GM21723 (cell line): ENCODE measurements around the gene LDHD.
A peak's percentile ranks its signal among the peaks of the same experiment; 100 is the strongest.
"Not testable (repeated sequence)": the region's sequence is repeated elsewhere in the genome, so short reads cannot be mapped to it uniquely, and the experiment has no call there.

Experiments
- ATAC-seq: cut with Tn5 transposase; IDR thresholded peaks from one replicate; pipeline ENCODE4 v1.9.1; 2021; ENCODE audit warnings: mild to moderate bottlenecking, moderate library complexity; ENCODE audit not compliant: unreplicated experiment

Gene LDHD

DNA sequence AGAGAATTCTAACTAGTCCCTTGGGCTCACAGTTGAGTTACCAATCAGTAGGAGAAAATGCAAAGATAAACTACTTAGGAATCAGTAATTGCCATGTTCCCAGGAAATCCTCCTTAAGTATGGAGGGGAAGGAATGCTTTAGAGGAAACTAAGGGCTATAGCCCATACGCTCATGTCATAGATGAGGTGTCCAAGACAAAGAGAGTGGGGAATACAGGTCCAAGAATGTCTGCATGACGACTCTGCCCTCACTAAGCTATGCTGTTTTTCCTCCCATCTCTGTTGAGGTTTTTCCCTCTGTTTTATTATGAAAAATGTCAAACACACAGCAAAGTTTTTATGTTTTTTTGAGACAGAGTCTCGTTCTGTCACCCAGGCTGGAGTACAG is 16.0 kb downstream of the LDHD start:
- no peak for ATAC-seq

DNA sequence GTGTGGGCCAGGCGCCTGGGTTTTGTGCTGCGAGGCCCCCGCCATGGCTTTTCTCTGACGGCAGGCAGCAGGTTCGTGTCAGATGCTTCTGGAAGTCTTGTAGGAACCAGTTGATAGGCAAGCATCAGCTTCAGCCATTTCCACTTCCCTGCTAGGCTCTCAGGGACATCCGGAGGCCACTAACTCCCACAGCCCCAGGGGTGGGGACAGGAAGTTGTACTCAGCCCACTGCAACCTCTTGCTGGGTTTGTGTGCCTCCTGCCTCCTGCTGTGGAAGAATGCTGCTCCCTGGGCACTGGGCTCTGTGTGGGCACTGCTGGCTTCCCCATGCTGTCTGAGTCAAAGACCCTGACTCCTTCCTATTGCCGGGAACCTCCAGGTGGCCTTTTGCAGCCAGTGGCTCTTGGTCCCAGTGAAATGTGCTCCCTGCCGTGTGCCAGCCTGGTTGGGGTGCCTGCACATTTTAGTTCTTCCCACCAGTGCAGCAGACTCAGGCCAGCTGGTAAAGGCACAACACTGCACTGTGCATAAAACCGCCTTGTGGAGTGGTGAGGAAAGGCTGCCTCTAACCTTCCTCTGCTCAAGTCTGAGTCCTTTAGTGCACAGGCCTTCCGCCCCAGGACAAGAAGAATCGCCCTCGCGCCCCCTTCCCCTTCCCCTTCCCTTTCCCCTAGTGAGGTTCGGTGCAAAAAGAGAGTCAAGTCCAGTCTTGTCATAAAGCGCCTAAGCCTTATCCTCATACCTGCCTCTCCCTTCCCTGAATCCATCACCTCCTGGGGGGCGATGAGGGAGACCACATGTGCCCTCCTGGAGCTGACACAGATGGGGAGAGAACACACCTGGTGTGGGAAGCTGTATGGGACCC is 16.6 kb downstream of the LDHD start:
- peak; percentile 62 for ATAC-seq

DNA sequence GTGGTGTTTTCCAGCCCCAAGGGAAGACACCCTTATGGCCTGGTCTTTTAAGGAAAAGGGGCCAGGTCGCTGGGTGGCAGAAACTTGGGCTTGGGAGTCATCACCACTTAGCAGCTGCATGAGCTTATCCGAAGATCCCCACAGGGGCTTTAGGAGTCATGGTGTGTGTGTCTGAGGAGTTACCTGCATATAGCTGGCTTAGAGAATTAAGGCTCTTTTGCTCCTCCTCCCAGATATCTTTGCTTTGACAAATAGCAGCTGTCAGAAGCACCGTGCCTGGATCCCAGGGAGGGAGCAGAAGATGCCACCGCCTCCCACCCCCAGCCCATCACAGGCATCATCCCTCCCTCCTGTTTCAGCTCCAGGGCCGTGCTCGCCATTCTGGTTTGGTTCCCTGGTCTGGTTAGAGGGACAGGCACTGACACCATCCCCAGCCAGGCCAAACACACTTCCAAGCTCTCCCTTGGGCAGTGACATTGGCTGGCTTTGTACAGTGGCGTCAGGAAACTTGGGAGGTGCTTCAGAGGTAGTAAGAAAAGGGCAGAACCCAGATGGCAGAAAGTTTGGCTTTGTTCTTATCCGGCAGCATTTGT is 17.4 kb downstream of the LDHD start:
- no peak for ATAC-seq

DNA sequence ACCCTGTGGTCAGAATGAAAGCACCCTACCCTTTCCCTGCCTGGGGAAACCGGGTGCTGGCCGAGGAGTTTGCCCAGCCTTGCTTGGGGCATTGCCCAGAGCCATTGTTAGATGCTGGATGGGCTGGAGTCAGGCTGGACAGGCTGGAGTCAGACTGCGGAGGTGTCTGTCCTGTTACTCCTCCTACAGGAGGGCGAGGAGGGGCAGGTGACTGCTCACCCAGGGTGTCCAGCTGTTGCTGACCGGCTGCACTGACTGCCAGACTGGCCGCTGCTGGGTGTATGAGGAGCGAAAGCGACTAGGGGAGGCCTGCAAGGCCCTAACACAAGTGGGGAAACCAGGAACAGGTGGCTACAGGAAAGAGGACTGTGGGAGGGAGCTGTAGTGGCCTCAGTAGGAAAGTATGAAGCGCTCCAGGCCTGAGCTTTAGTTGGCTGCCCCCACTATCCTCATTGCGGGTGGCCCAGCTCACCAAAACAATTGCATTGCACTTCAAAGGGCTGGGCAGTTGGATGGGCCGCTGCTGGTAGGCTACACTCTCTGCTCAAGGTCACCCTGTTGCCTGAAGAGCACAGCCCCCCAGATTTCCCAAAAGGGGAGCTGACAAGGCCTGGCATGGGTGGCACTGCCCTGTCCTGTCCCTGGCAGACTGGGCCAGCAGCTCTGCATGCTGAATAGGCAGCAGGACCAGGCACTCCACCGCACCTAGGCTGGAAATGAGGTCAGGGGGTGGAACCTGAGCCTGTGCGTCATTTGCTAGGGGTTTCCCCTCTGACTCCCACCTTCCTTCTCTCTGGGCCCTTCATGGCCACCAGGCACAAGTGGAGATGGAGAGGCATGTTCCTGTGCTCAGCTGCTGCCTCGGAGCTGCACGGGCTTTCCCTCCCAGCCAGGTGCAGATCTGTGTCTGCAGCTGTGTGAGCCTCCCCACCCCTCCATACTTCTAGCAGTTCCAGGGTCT is 18.4 kb downstream of the LDHD start:
- ATAC-seq: no peak

DNA sequence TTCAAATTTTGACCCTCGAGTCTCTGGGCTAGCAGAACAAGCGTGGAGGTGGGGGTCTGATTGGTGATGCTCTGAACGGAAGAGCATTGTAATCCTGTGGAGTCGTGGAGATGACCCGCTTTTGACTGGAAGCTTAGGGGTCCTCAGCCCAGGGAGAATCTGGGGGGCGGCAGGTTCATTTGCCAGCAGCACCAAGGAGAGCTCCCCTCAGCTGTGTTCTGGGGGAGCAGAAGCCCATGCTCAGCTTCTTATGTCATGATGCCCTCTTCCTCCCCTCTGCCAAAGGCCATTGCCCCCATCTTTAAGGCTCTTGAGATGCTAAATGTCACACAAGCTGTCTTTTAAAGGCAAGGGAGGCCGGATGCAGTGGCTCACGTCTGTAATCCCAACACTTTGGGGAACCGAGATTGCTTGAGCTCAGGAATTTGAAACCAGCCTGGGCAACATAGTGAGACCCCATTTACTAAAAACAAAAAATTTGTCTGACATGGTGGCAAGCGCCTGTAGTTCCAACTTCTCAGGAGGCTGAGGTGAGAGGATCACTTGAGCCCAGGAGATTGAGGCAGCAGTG is 19.3 kb downstream of the LDHD start:
- no peak for ATAC-seq

DNA sequence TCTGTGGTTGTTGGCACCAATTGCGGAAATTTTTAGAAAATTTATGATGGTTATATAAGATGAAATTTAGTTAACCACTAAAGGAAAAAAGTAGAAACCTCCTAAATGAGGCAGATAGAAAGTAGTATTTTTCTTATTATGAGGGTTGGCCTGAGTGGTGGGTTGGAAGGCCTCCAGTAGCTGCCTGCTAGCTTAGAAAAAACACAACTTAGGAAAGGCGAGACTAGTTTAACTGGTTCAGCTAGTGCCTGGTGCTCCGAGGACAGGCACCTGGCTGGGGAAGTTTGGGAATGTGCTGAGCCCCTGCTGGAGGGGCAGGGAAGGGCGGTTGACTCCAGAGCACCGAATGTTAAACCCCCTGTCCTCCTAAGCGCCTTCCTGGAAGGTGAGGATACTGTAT is 19.9 kb downstream of the LDHD start:
- ATAC-seq: no peak

DNA sequence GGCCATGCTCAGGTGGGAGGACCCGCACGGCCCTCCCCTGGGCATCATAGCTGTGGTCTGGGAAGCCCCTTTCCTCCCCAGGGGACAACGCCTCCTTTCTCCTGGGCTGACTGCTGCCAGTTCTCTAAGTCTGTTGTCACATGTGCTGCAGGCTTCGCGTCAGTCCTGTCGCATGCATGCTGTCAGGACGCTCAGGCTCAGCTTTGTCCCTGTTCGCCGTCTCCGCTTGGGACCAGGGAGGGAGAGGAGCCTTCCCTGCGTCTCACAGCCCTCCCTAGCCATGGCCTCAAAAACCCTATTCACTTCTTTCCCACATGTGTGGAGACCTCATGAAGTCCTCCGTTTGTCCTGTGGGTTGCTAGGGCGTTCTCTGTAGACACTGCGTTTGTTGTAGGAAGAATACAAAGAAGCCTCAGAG is 21.4 kb downstream of the LDHD start:
- no peak for ATAC-seq

DNA sequence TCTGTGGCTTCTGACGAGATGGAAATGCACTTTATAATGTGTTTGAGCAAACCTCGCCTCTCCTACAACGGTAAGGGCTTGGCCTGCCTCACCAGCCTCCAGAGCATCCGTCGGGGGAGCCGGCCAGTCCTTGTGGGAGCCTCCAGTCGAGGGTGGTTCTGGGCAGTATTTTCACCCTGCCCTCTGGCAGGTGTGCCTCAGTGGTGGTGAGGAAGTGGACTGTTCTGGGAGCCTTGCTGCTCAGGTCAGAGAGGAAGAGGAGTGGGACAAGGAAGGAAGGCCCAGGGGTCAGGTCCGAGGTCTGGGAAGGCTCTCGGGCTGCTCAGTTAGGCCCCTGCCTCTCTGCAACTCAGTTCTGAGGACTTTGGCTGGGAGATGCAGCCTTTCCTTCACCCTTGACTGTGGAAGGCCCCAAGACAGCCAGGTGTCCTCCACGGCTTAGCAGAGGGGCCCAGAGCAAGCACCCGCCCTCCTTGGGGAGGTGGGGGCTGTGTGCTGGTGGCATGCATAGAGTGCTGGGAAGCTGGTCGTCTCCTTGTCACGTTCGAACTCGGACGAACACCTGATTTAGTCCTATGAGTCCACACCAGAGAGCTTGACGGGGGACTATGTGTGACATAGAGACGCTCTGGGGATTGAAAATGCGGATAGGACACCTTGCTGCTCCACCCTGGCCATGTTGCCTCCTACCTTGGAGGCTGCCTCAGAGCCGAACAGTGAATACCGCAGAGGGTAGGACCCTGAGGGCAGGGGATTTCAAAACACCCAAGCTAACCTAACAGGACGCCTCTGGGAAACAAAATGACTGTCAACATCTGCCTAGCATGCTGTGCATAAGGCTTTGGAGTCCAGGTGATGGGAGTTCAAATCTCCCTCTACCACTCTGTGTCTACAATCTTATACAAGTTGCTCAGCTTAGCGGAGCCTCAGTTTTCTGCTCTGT is 22.7 kb downstream of the LDHD start:
- no peak for ATAC-seq

DNA sequence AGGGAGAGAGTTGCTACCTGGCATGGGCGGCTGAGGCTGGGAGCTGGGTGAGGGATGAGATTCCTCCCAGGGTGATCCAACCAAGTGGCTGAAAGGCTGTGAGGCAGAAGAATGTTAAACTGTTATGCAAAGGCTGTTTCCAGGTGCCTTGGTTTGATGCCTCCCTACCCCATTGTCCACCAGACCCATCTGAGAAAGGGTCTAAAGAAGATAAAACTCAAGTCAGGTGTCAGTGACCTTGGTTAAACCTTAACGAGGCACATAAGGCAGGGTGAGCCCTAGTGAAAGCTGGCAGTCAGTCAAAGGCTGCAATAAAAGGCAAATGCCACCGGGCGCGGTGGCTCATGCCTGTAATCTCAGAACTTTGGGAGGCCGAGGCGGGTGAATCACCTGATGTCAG is 23.8 kb downstream of the LDHD start:
- ATAC-seq: no peak

DNA sequence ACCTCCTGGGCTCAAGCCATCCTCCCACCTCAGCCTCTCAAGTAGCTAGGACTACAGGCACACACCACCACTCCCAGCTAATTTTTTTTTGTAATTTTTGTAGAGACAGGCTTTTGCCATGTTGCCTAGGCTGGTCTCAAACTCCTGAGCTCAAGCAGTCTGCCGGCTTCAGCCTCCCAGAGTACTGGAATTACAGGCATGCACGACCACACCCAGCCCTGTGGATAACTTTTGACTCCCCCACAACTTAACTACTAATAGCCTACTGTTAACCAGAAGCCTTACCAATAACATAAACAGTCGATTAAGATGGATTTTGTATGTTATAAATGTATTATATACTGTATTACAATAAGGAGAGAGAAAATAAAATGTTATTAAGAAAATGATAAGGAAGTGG is 25.0 kb downstream of the LDHD start:
- ATAC-seq: not testable (repeated sequence)

DNA sequence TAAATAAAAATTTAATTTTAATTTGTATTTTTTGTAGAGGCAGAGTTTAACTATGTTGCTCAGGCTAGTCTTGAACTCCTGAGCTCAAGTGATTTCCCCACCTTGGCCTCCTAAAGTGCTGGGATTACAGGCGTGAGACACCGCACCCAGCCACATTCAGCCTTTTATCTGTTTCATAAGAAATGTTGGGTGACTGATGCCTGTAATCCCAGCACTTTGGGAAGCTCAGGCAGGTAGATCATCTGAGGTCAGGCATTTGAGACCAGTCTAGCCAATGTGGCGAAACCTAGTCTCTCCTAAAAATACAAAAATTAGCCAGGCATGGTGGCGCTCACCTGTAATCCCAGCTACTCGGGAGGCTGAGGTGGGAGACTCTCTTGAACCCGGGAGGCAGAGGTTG is 25.7 kb downstream of the LDHD start:
- ATAC-seq: not testable (repeated sequence)

DNA sequence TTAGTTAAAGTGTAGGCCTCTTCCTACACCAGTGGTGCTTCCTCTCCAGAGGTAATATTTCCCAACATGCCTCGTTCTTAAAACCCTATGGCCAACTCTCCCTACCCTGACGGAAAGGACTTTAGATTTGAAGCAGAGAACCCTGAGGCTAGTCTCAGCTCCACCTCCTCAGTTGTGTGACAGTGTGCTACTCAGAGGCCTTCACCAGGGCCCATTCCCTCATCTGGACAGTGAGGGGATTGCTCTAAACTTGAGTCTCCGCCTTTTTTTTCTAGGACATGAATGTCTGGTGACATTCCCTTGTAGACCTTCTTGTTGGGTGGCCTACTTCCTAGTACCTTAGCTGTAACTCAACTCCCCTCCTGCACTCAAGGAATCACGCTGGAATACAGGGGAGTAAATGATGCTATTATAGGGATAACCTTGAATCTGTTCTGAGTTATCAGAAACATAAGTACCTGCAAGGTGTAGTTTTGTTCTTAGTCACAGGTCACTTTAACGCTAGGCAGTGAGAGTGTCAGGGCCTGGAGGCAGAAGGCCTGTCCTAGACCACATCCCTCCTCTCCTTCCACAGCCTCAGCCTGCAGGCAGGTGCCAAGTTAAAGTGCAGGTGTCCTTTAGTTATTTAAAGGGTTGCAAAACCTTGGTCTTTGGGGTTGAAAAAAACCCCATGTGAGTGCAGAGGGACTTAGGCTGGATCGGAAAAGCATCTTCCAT is 26.9 kb downstream of the LDHD start:
- no peak for ATAC-seq

DNA sequence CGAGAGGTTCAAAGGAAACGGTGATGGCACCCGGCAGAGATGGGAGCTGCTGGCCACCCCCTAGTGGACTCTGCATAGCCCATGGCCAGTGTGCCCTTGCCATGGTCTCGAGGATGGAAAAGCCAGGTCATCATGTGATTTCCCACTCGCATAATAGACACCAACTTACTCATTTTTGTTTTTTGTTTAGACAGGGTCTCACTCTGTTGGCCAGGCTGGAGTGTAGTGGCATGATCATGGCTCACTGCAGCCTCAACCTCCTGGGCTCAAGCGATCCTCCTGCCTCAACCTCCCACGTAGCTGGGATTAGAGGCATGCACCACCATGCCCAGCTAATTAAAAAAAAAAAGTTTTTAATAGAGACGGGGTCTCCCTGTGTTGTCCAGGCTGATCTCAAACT is 27.6 kb downstream of the LDHD start:
- ATAC-seq: no peak

DNA sequence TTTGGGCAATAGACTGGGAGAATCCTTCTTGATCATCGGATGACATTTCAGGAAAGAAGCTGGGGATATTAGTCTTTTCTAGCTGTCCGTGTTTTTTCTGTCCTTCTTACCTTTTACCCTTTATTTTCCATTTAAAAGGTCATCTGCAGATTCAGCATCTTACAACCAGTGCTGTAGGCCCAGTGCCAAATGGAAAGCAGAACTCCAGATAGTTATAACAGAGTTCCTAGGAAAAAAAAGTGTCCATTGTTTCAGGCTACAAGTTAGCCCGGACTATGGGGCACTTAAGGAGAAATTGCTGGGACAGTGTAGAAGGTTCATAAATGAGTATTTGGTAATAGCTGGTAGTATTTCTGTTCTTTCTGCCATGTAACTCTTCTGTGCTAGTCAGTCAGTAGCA is 28.4 kb downstream of the LDHD start:
- no peak for ATAC-seq

DNA sequence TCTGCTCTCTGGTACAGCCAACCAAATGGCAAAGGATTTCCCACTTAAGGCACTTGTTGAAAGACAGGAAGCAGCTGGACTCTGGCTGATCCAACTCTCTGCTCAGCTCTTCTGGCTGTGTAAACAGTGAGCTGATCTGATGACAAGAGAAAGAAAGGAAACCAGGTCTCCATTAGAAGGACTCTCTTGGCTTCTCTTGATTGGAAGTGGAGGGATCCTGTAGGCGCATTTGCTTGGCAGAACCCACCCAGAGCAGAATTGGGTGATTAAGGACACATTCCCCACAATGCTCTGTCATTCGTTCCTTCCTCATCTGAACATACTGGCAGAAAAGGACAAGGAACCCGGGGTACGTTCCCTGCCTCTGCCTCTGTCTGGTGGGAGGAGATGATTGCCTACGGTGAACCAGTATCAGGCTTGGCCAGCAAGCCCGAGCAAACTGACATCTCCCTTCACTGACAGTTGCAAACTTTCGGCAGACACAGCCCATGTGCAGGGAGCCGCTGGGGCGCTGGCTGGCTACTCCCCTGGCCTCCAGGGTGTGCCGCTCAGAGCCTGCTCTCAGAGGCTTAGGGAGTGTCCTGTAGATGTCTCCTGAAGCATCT is 29.1 kb downstream of the LDHD start:
- ATAC-seq: no peak

DNA sequence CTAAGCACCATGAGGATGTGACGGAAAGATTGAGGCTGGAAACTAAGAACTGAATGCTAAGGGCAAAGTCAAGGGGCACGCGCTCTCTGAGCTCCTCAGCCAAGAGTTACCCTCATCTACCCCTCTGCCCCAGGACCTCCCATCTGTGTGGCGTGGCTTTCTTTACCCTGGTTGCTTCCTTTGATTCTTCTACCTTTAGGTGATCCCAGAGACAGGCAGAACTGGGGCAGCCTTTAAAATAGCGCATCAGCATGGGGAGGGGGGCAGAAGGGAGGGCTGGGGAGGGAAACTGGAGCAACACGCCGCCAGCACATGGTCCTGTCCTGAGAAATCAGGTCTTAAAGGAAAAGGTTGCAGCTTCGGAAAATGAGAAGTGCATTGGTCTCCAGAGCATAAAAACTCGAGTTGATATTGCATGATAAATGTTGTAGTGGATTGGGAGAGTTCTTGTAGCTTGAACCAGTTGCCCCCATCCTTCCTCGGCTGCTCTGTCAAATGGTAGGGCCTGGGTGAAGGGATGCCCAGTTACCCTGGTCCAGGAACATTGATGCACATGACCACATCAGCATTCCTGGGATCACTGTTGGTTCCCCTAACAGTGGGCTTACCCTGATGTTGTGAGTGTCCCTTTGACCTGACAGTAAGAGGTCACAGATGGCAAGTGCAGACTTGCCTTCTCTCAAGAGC is 29.7 kb downstream of the LDHD start:
- ATAC-seq: no peak

DNA sequence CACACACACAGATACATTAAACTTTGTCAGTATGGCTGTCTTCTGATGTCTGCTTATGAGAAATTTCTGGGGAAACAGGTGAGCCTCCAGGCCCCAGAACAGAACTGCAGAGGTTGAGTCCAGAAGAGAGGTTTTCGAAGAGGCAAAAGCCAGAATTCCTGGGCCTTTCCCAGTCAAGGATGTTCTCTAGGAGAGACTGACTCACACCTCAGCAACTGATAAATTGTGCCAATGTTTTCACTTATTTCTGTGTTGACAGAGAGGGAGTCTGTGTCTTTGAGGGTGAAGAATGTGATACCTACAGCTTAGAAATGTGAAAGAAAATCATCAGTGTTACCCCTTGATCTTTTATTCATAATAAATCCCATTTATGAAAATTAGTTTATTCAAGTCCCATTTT is 30.3 kb downstream of the LDHD start:
- no peak for ATAC-seq

DNA sequence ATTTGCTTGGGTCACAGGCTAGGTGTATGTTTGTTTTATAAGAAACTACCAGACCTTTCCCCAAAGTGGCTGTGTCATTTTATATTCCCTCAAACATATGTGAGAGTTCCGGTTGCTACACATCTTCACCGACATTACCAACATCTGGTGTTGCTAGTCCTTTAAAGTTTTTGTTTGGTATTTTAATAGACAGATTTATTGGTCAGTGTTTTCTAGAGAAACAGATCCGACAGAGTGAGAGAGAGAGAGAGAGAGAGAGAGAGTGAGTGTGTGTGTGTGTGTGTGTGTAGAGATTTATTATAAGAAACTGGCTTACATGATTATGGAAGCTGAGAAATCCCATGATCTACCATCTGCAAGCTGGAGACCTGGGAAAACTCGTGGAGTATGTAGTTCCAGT is 31.0 kb downstream of the LDHD start:
- no peak for ATAC-seq
